ENCODE results near the gene GDF2. TPM values are rescaled to one million over a fixed set of nuclear protein-coding genes. Genes with fewer than 3 reads are reported as not detected.
A peak's percentile ranks its signal among the peaks of the same experiment; 100 is the strongest.

GDF2 gene
- polyA plus RNA-seq, 4 donors = not detected

DNA sequence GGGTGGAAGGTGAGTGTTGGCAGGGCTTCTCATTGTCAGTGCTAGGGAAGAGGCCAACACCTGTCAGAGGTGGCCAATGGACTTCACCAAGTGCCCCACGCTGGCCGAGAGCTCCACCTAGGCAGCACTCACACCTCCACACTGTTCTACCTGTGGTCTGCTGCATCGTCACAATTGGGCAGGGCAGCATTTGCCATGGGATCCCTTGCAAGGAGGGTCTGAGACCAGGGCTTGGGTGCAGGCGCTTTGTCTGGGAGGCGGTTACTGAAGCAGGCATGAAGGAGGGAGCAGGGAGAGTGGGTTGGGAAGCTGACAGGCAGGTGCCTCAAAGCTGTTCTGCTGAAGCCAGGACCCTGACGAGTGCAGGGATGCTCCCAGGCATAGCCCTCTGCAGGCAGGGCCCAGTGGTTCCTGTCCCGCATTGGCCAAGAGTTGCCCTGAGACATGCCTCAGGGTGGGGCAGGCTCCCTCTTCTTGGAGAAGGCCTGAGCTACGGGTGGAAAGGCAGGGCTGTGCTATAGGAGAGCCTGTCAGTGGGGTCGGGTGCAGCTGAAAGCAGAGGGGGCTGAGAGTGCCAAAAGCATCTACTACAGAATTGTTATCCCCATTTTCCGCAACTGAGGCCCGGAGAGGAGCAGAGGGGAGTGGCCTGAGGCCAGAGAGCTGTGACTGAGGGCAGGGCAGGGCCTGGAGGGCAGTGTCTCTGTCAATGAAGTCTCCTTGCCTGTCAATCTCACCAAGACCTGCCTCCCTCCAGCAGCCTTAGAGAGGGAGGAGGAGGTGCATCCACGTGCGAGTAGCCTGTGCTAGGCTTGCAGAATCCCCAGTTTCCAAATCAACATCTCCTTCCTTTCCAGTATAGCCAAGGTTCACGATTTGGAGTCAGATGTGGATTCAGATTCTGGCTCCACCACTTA, 29.9 kb downstream of the GDF2 start:
- WGBS, 3 donors = 80 to 86% (median 83%) methylated on average over 14 of the region's 14 CpGs
- Histone ChIP-seq H3K27me3 (ENCODE audit: control insufficient read depth in 3 of 3, insufficient read depth in 3 of 3, low read length in 3 of 3) (no peaks in the 10 kb centered on the region), H3K4me1 (ENCODE audit: control insufficient read depth in 3 of 3, insufficient read depth in 2 of 3, low read depth in 1 of 3, low read length in 2 of 3) (no peaks in the 10 kb centered on the region), H3K9me3 (ENCODE audit: control insufficient read depth in 2 of 2, insufficient read depth in 1 of 2, low read depth in 1 of 2, low read length in 1 of 2) (no peaks in the 10 kb centered on the region), H3K27ac (ENCODE audit: low read depth in 1 of 3, low read length in 2 of 3) (no peak overlapping the region), H3K36me3 (ENCODE audit: control insufficient read depth in 3 of 3, insufficient read depth in 2 of 3, low read depth in 1 of 3, low read length in 3 of 3) (no peaks in the 10 kb centered on the region), H3K4me3 (ENCODE audit: low read depth in 1 of 3, low read length in 3 of 3) (no peak overlapping the region)
- FAIRE-seq = no peak
- no peak for DNase-seq

DNA sequence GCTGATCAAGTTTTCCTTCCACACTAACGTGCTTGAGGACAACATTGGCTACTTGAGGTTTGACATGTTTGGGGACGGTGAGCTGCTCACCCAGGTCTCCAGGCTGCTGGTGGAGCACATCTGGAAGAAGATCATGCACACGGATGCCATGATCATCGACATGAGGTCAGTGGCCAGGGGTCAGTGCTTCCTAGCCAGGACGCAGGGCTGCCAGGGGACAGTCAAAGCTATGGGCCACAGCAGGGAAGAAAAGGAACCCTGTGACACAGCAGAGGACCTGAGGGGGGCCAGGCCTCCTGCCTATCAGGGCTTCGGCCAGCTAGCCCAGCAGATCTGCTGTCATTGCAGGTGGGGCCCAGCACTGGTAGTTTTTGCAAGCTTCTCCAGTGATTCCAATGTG, 31.1 kb downstream of the GDF2 start:
- WGBS, 3 donors = 90 to 92% (median 90%) methylated on average over 6 of the region's 6 CpGs
- no peak for FAIRE-seq
- H3K9me3 ChIP-seq (ENCODE audit: control insufficient read depth in 2 of 2, insufficient read depth in 1 of 2, low read depth in 1 of 2, low read length in 1 of 2) = no peaks in the 10 kb centered on the region
- no peak for DNase-seq
- no peaks in the 10 kb centered on the region for H3K4me1 ChIP-seq (ENCODE audit: control insufficient read depth in 3 of 3, insufficient read depth in 2 of 3, low read depth in 1 of 3, low read length in 2 of 3)
- no peak overlapping the region for H3K4me3 ChIP-seq (ENCODE audit: low read depth in 1 of 3, low read length in 3 of 3)
- no peak overlapping the region for H3K27ac ChIP-seq (ENCODE audit: low read depth in 1 of 3, low read length in 2 of 3)
- no peaks in the 10 kb centered on the region for H3K36me3 ChIP-seq (ENCODE audit: control insufficient read depth in 3 of 3, insufficient read depth in 2 of 3, low read depth in 1 of 3, low read length in 3 of 3)
- H3K27me3 ChIP-seq (ENCODE audit: control insufficient read depth in 3 of 3, insufficient read depth in 3 of 3, low read length in 3 of 3) = no peaks in the 10 kb centered on the region

DNA sequence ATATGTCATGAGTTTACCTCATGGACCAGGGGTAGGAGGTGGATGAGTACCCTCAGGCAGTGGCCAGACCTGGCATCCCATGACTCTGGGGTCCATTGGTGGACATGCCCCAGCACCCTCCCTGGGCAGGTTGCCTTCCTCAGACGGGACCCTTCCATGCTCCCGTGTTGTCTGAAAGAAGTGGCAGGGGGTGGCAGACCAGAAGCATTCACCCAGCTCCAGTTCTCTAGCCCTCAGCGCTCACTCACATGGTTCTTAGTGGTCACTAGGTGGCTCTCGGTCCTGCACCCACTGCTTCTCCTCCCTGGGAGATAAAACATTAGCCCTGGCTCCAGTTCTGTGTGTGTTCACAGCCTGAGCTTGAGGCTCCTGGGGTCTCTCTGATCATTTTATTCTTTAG, 31.9 kb downstream of the GDF2 start:
- Histone ChIP-seq H3K4me3 (ENCODE audit: low read depth in 1 of 3, low read length in 3 of 3) (no peak overlapping the region), H3K4me1 (ENCODE audit: control insufficient read depth in 3 of 3, insufficient read depth in 2 of 3, low read depth in 1 of 3, low read length in 2 of 3) (no peaks in the 10 kb centered on the region), H3K36me3 (ENCODE audit: control insufficient read depth in 3 of 3, insufficient read depth in 2 of 3, low read depth in 1 of 3, low read length in 3 of 3) (no peaks in the 10 kb centered on the region), H3K9me3 (ENCODE audit: control insufficient read depth in 2 of 2, insufficient read depth in 1 of 2, low read depth in 1 of 2, low read length in 1 of 2) (no peaks in the 10 kb centered on the region), H3K27me3 (ENCODE audit: control insufficient read depth in 3 of 3, insufficient read depth in 3 of 3, low read length in 3 of 3) (no peaks in the 10 kb centered on the region), H3K27ac (ENCODE audit: low read depth in 1 of 3, low read length in 2 of 3) (no peak overlapping the region)
- no peak for FAIRE-seq
- WGBS, 3 donors = 63 to 82% (median 76%) methylated on average over 4 of the region's 4 CpGs
- peak in 1 of 2 donors; percentile 14 for DNase-seq

DNA sequence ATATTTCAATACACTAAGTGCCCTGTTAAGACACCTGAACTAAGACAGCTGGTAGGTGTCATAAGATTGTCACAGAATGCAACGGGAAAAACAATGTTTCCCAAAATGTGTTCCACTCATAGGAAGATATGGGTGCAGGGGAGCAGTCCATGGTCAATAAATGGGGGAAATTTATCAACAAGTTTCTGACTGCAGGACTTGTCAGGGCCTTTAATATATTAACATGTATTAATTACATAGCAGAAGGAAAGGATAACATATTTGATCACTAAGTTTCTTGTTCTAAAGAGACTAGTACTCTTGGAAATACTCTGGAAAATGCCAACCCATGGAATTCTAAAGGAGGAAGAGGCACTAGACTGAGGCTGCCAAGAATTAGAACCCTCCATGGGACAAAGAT, 32.6 kb downstream of the GDF2 start:
- H3K27me3 ChIP-seq (ENCODE audit: control insufficient read depth in 3 of 3, insufficient read depth in 3 of 3, low read length in 3 of 3) = no peaks in the 10 kb centered on the region
- WGBS, 3 donors = 52 to 81% (median 80%) methylated on average over 1 of the region's 1 CpG

DNA sequence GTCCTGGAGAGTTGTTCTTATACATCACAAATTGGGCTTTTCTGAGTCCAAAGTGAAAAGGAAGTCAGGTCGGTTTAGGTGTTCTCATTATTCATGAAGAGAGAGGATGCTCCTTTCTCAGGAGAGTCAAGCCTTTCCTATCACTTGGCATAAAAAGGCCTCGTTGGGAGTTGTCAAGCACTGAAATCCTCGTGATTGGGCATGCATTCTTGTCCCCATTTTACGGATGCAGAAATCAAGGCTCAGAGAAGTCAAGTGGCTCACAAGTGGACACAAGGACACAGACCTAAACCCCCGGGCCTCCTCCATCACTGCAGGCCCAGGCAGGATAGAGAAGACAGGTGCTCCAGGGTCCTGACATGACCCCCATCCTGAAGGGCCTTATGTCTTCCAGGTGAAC, 34.5 kb downstream of the GDF2 start:
- Histone ChIP-seq H3K4me1 (ENCODE audit: control insufficient read depth in 3 of 3, insufficient read depth in 2 of 3, low read depth in 1 of 3, low read length in 2 of 3) (peaks cover 0 to 2% (median 0%) of the 10 kb centered on the region in 3 donors), H3K36me3 (ENCODE audit: control insufficient read depth in 3 of 3, insufficient read depth in 2 of 3, low read depth in 1 of 3, low read length in 3 of 3) (no peaks in the 10 kb centered on the region), H3K4me3 (ENCODE audit: low read depth in 1 of 3, low read length in 3 of 3) (no peak overlapping the region), H3K27me3 (ENCODE audit: control insufficient read depth in 3 of 3, insufficient read depth in 3 of 3, low read length in 3 of 3) (no peaks in the 10 kb centered on the region), H3K9me3 (ENCODE audit: control insufficient read depth in 2 of 2, insufficient read depth in 1 of 2, low read depth in 1 of 2, low read length in 1 of 2) (no peaks in the 10 kb centered on the region), H3K27ac (ENCODE audit: low read depth in 1 of 3, low read length in 2 of 3) (no peak overlapping the region)
- no peak for FAIRE-seq
- DNase-seq = no peak
- WGBS, 3 donors = 78 to 83% (median 81%) methylated on average over 5 of the region's 5 CpGs

More for the DNA sequence above, 32.6 kb downstream of the GDF2 start:
- Histone ChIP-seq H3K9me3 (ENCODE audit: control insufficient read depth in 2 of 2, insufficient read depth in 1 of 2, low read depth in 1 of 2, low read length in 1 of 2) (no peaks in the 10 kb centered on the region), H3K27ac (ENCODE audit: low read depth in 1 of 3, low read length in 2 of 3) (no peak overlapping the region), H3K36me3 (ENCODE audit: control insufficient read depth in 3 of 3, insufficient read depth in 2 of 3, low read depth in 1 of 3, low read length in 3 of 3) (no peaks in the 10 kb centered on the region), H3K4me1 (ENCODE audit: control insufficient read depth in 3 of 3, insufficient read depth in 2 of 3, low read depth in 1 of 3, low read length in 2 of 3) (no peaks in the 10 kb centered on the region), H3K4me3 (ENCODE audit: low read depth in 1 of 3, low read length in 3 of 3) (no peak overlapping the region)
- DNase-seq (no peak), FAIRE-seq (no peak)

DNA sequence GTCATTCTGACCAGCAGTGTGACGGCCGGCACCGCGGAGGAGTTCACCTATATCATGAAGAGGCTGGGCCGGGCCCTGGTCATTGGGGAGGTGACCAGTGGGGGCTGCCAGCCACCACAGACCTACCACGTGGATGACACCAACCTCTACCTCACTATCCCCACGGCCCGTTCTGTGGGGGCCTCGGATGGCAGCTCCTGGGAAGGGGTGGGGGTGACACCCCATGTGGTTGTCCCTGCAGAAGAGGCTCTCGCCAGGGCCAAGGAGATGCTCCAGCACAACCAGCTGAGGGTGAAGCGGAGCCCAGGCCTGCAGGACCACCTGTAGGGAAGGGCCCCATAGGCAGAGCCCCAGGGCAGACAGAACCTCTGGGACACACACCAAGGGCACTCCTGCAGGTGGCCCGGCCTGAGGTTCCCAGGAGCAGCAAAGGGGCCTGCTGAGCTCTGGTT, 34.9 kb downstream of the GDF2 start:
- no peak for FAIRE-seq

DNA sequence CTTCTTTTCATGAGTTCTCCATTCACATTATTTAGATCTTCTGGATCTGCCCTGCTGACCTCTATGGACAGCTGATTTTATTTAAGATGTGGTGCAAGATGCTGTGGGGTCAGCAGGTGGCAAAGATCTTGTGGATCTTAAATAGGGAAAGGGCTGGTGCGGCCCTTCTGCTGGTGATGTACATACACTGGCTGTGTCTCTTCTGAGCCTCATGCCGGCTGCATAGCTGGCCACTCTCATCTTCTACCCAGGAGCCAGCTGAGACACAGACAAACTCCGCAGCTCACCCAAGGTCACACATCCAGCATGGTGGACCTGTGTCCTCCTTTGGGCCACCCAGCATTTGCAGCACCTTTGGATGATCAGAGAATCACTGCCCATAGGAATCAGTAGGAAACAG, 35.7 kb downstream of the GDF2 start:
- WGBS, 3 donors = 95 to 97% (median 96%) methylated on average over 3 of the region's 3 CpGs
- H3K27ac ChIP-seq (ENCODE audit: low read depth in 1 of 3, low read length in 2 of 3) = no peak overlapping the region
- FAIRE-seq (no peak), DNase-seq (no peak)
- H3K36me3 ChIP-seq (ENCODE audit: control insufficient read depth in 3 of 3, insufficient read depth in 2 of 3, low read depth in 1 of 3, low read length in 3 of 3) = no peaks in the 10 kb centered on the region
- no peak overlapping the region for H3K4me3 ChIP-seq (ENCODE audit: low read depth in 1 of 3, low read length in 3 of 3)
- H3K9me3 ChIP-seq (ENCODE audit: control insufficient read depth in 2 of 2, insufficient read depth in 1 of 2, low read depth in 1 of 2, low read length in 1 of 2) = no peaks in the 10 kb centered on the region
- H3K4me1 ChIP-seq (ENCODE audit: control insufficient read depth in 3 of 3, insufficient read depth in 2 of 3, low read depth in 1 of 3, low read length in 2 of 3) = peaks cover 0 to 8% (median 2%) of the 10 kb centered on the region in 3 donors
- no peaks in the 10 kb centered on the region for H3K27me3 ChIP-seq (ENCODE audit: control insufficient read depth in 3 of 3, insufficient read depth in 3 of 3, low read length in 3 of 3)

More for the DNA sequence above, 34.9 kb downstream of the GDF2 start:
- H3K4me3 ChIP-seq (ENCODE audit: low read depth in 1 of 3, low read length in 3 of 3) = no peak overlapping the region
- no peaks in the 10 kb centered on the region for H3K27me3 ChIP-seq (ENCODE audit: control insufficient read depth in 3 of 3, insufficient read depth in 3 of 3, low read length in 3 of 3)
- 89 to 94% (median 90%) methylated on average over 12 of the region's 12 CpGs for WGBS, 3 donors
- no peaks in the 10 kb centered on the region for H3K9me3 ChIP-seq (ENCODE audit: control insufficient read depth in 2 of 2, insufficient read depth in 1 of 2, low read depth in 1 of 2, low read length in 1 of 2)
- DNase-seq = no peak
- H3K27ac ChIP-seq (ENCODE audit: low read depth in 1 of 3, low read length in 2 of 3) = no peak overlapping the region
- H3K4me1 ChIP-seq (ENCODE audit: control insufficient read depth in 3 of 3, insufficient read depth in 2 of 3, low read depth in 1 of 3, low read length in 2 of 3) = peaks cover 0 to 4% (median 2%) of the 10 kb centered on the region in 3 donors
- H3K36me3 ChIP-seq (ENCODE audit: control insufficient read depth in 3 of 3, insufficient read depth in 2 of 3, low read depth in 1 of 3, low read length in 3 of 3) = no peaks in the 10 kb centered on the region

DNA sequence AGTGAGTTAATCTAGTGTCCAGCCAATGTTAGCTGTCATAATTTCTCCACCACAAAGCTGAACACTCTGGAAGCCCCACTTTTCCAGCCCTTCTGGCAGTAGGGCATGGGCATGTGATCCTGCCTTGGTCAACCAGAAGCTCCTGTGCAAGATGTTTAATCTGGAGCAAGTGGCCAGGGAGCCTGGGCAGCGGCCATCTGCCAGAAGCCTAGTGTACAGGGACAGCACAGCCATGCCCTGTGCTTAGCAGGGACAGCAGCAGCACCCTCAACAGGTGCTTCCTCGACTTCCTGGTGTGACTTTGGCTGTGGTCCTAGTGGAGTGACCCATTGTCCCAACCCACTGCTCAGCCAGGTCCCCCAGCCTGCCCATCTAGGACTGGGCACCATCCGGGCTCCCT, 36.2 kb downstream of the GDF2 start:
- H3K27me3 ChIP-seq (ENCODE audit: control insufficient read depth in 3 of 3, insufficient read depth in 3 of 3, low read length in 3 of 3) = no peaks in the 10 kb centered on the region
- 81 to 82% (median 81%) methylated on average over 3 of the region's 3 CpGs for WGBS, 3 donors
- H3K27ac ChIP-seq (ENCODE audit: low read depth in 1 of 3, low read length in 2 of 3) = no peak overlapping the region
- H3K4me1 ChIP-seq (ENCODE audit: control insufficient read depth in 3 of 3, insufficient read depth in 2 of 3, low read depth in 1 of 3, low read length in 2 of 3) = peaks cover 0 to 13% (median 2%) of the 10 kb centered on the region in 3 donors
- H3K9me3 ChIP-seq (ENCODE audit: control insufficient read depth in 2 of 2, insufficient read depth in 1 of 2, low read depth in 1 of 2, low read length in 1 of 2) = no peaks in the 10 kb centered on the region
- DNase-seq (no peak), FAIRE-seq (no peak)
- no peaks in the 10 kb centered on the region for H3K36me3 ChIP-seq (ENCODE audit: control insufficient read depth in 3 of 3, insufficient read depth in 2 of 3, low read depth in 1 of 3, low read length in 3 of 3)
- no peak overlapping the region for H3K4me3 ChIP-seq (ENCODE audit: low read depth in 1 of 3, low read length in 3 of 3)

Data from small intestine (tissue), 7 donors.